Astrocyte (in vitro differentiated cells and primary cell): Measurements from ENCODE around the gene CRELD2. TPM values are rescaled to one million over a fixed set of nuclear protein-coding genes. Genes with fewer than 3 reads are reported as not detected.

Experiments used
- DNase-seq: peaks from one replicate; pipeline ENCODE4 v3.0.0-alpha.2; 2010; ENCODE audit warnings: low read depth
- FAIRE-seq: peaks from 2 replicates; lab custom pipeline; 2011; peaks lifted over from hg19 to GRCh38; lab: Jason Lieb, UNC
- H2AFZ ChIP-seq: 2 replicates; pipeline ENCODE4 v1.6.0; 2012; ENCODE audit warnings: low read depth, low read length, inconsistent platforms
- H3K27ac ChIP-seq: 2 replicates; pipeline ENCODE4 v1.5.1; 2011; ENCODE audit warnings: low read depth, low read length, inconsistent platforms
- H3K27me3 ChIP-seq: 2 replicates; pipeline ENCODE4 v1.6.0; 2011; ENCODE audit warnings: low read length, inconsistent platforms; ENCODE audit not compliant: insufficient read depth
- H3K36me3 ChIP-seq: 2 replicates; pipeline ENCODE4 v1.5.1; 2011; ENCODE audit warnings: low read length, inconsistent platforms; ENCODE audit not compliant: insufficient read depth
- H3K4me1 ChIP-seq: 2 replicates; pipeline ENCODE4 v1.5.1; 2011; ENCODE audit warnings: low read length, inconsistent platforms; ENCODE audit not compliant: insufficient read depth
- H3K4me2 ChIP-seq: 2 replicates; pipeline ENCODE4 v1.6.0; 2012; ENCODE audit warnings: low read length, inconsistent platforms
- H3K4me3 ChIP-seq: 2 replicates; pipeline ENCODE4 v1.5.1; 2011; ENCODE audit warnings: low read depth, mild to moderate bottlenecking, low read length, inconsistent platforms; ENCODE audit not compliant: insufficient read depth
- H3K79me2 ChIP-seq: 2 replicates; pipeline ENCODE4 v1.6.0; 2012; ENCODE audit warnings: mild to moderate bottlenecking, low read length, inconsistent platforms; ENCODE audit not compliant: insufficient read depth
- H3K9ac ChIP-seq: 2 replicates; pipeline ENCODE4 v1.6.0; 2012; ENCODE audit warnings: mild to moderate bottlenecking, low read length, inconsistent platforms
- H3K9me3 ChIP-seq: 2 replicates; pipeline ENCODE4 v1.5.1; 2012; ENCODE audit warnings: low read depth, mild to moderate bottlenecking, low read length, inconsistent platforms; ENCODE audit not compliant: insufficient read depth
- H4K20me1 ChIP-seq: 2 replicates; pipeline ENCODE4 v1.6.0; 2012; ENCODE audit warnings: low read length, inconsistent platforms; ENCODE audit not compliant: insufficient read depth
- H3K27ac Mint-ChIP-seq: one replicate; pipeline ENCODE4 v1.8.0; 2021; ENCODE audit warnings: mild to moderate bottlenecking, mixed read lengths; ENCODE audit not compliant: unreplicated experiment
- H3K27me3 Mint-ChIP-seq: one replicate; pipeline ENCODE4 v1.8.0; 2021; ENCODE audit warnings: low read depth, mixed read lengths; ENCODE audit not compliant: unreplicated experiment
- H3K36me3 Mint-ChIP-seq: one replicate; pipeline ENCODE4 v1.8.0; 2021; ENCODE audit warnings: low read depth, mixed read lengths; ENCODE audit not compliant: unreplicated experiment
- H3K4me1 Mint-ChIP-seq: one replicate; pipeline ENCODE4 v1.8.0; 2021; ENCODE audit warnings: low read depth, mixed read lengths; ENCODE audit not compliant: unreplicated experiment
- H3K4me3 Mint-ChIP-seq: one replicate; pipeline ENCODE4 v1.8.0; 2021; ENCODE audit warnings: mild to moderate bottlenecking, moderate library complexity, mixed read lengths; ENCODE audit not compliant: unreplicated experiment
- H3K9me3 Mint-ChIP-seq: one replicate; pipeline ENCODE4 v1.8.0; 2021; ENCODE audit warnings: mild to moderate bottlenecking, mixed read lengths; ENCODE audit not compliant: unreplicated experiment
- EZH2 ChIP-seq: IDR thresholded peaks from 2 replicates; pipeline ENCODE4 v1.6.1; 2012; ENCODE audit warnings: mild to moderate bottlenecking, low read length, inconsistent platforms; ENCODE audit not compliant: insufficient read depth
- total RNA-seq: library from RNA; stranded (reverse); gene quantifications from 2 replicates; pipeline ENCODE4 v1.2.1, GENCODE V29; 2021
- TF ChIP-seq, protein P1 (sequence below): IDR thresholded peaks from 2 replicates; pipeline ENCODE4 v1.5.1; 2011; ENCODE audit warnings: low read depth, mild to moderate bottlenecking, inconsistent platforms, low read length, moderate library complexity; ENCODE audit not compliant: insufficient read depth

The CRELD2 gene
- total RNA-seq, 1 donor from 2014 or later = 49.6 TPM

DNA sequence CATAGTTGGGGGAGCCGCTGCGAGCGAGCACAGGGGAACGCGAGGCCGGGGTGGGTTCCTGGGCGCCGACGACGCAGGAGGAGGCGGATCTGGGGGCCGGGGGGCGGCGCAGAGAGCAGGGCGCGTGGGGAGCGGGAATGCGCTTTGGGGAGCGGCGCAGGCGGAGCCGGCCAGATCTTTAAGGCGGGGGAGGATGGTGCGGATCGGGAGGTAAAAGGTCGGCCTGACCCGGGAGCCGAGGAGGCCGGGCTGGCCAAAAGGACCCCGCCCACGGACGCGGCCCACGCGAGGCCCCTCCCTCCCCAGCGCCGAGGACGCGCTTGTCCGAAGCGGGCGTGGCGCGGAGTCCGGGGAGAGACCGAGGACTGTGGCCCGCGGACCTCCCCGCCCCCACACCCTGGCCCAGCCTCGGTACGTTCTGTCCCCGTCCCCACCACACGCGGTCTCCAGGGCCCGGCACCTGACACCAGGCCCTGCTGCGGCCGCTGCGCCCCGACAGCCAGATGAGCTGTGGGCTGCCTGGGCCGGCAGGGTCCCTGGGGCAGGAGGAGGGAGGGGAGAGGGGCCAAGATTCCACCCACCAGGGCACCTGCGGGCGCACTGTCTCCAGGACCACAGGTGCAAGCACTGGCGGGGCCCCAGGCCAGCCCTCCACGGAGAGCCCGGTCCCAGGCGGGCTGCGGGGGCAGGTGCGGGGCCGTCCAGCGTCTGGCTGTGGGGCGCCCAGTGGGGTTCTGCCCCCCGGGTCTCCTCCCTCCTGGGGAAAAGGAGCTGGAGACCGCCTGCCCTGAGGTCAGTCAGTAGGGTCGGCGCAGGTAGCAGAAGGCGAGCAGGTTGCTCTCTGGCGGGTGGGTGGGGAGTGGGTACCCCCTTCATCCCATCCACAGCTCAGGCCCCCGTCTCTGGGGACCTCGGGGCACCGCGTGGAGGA, 53.1 kb downstream of the CRELD2 start:
- H3K36me3 Mint-ChIP-seq = peaks cover 3% of the 10 kb centered on the region
- peak overlapping the region; percentile 86 for H3K4me2 ChIP-seq
- H3K27me3 Mint-ChIP-seq = peaks cover 2% of the 10 kb centered on the region
- TF ChIP-seq EZH2 = no peak
- TF ChIP-seq, protein P1, sequence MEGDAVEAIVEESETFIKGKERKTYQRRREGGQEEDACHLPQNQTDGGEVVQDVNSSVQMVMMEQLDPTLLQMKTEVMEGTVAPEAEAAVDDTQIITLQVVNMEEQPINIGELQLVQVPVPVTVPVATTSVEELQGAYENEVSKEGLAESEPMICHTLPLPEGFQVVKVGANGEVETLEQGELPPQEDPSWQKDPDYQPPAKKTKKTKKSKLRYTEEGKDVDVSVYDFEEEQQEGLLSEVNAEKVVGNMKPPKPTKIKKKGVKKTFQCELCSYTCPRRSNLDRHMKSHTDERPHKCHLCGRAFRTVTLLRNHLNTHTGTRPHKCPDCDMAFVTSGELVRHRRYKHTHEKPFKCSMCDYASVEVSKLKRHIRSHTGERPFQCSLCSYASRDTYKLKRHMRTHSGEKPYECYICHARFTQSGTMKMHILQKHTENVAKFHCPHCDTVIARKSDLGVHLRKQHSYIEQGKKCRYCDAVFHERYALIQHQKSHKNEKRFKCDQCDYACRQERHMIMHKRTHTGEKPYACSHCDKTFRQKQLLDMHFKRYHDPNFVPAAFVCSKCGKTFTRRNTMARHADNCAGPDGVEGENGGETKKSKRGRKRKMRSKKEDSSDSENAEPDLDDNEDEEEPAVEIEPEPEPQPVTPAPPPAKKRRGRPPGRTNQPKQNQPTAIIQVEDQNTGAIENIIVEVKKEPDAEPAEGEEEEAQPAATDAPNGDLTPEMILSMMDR = no peak
- H3K27ac Mint-ChIP-seq = peak overlapping the region; percentile 41
- H3K4me3 Mint-ChIP-seq = peak overlapping the region; percentile 23
- peak overlapping the region; percentile 38 for H3K4me3 ChIP-seq
- peak overlapping the region; percentile 64 for H2AFZ ChIP-seq
- no peaks in the 10 kb centered on the region for H3K27me3 ChIP-seq
- H3K27ac ChIP-seq = peak overlapping the region; percentile 71
- peak overlapping the region; percentile 74 for H3K9ac ChIP-seq
- no peaks in the 10 kb centered on the region for H3K79me2 ChIP-seq
- peaks cover 5% of the 10 kb centered on the region for H3K4me1 Mint-ChIP-seq
- FAIRE-seq (no peak), DNase-seq (no peak)
- peaks cover 2% of the 10 kb centered on the region for H3K9me3 Mint-ChIP-seq
- peaks cover 14% of the 10 kb centered on the region for H4K20me1 ChIP-seq
- peaks cover 16% of the 10 kb centered on the region for H3K4me1 ChIP-seq
- no peaks in the 10 kb centered on the region for H3K36me3 ChIP-seq
- no peaks in the 10 kb centered on the region for H3K9me3 ChIP-seq

DNA sequence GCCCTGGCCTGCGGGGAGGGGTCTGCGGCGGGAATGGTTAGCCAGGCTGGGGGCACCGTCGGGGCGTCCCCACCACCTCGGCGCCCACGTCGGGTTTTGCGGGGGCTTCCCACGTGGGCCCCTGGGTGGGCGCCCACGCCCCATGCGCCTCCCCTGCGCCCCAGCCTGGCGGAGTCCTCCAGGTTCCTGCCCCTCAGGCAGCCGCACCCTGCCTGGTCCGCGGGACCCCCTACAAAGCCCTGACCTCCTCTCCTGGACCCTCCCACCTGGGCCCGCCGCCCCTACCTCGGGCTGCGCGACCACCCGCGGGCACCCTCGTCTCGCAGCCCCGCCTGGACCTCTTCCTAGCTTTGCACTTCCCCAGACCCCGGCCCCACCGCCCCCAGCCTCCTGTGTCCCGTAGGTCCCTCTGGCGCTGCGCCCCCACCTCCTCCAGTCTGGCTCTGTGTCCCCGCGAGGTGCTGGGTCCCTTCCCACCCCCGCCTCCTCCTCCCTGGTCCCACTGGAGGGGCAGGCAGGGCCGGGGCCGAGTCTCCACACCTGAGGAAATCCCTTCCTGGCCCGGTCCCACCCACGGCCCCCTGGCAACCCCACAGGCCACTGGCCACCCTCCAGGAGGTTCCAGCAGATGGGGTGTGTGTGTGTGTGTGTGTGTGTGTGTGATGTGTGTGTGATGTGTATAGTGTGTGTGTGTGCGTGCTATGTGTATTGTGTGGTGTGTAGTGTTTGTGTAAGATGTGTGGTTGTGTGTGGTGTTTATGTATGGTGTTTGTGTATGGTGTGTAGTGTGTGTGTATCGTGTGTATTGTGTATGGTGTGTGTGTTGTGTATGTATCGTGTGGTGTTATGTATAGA, 54.0 kb downstream of the CRELD2 start:
- Histone ChIP-seq H2AFZ (no peak overlapping the region), H3K4me1 (peaks cover 16% of the 10 kb centered on the region), H4K20me1 (peaks cover 7% of the 10 kb centered on the region), H3K9ac (no peak overlapping the region), H3K36me3 (no peaks in the 10 kb centered on the region), H3K4me2 (no peak overlapping the region), H3K79me2 (no peaks in the 10 kb centered on the region), H3K9me3 (no peaks in the 10 kb centered on the region), H3K27ac (no peak overlapping the region), H3K27me3 (no peaks in the 10 kb centered on the region), H3K4me3 (no peak overlapping the region)
- H3K9me3 Mint-ChIP-seq = peaks cover 2% of the 10 kb centered on the region
- H3K27me3 Mint-ChIP-seq = peaks cover 2% of the 10 kb centered on the region
- DNase-seq (no peak), FAIRE-seq (no peak)
- H3K27ac Mint-ChIP-seq = no peak overlapping the region
- H3K36me3 Mint-ChIP-seq = peaks cover 3% of the 10 kb centered on the region
- no peak overlapping the region for H3K4me3 Mint-ChIP-seq
- TF ChIP-seq, protein P1 = no peak
- no peak for TF ChIP-seq EZH2
- peaks cover 5% of the 10 kb centered on the region for H3K4me1 Mint-ChIP-seq
